Measurements from ENCODE around the gene GM2A. TPM values are rescaled to one million over a fixed set of nuclear protein-coding genes. Genes with fewer than 3 reads are reported as not detected.

The GM2A gene
- total RNA-seq, 3 donors from 2014 or later: 35.1 to 58.0 (median 43.8) TPM

DNA sequence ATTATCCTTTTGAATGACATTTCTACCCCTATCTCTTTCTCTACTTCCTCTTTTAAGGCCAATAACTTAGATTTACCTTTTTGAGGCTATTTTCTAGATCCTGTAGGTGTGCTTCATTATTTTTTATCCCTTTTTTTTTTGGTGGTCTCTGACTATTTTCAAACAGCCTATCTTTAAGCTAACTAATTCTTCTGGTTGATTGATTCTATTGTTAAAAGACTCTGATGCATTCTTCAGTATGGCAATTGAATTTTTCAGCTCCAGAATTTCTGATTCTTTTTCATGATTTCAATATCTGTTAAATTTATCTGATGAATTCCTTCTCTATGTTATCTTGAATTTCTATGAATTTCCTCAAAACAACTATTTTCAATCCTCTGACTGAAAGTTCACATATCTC lies 57.9 kb downstream of the GM2A start:
- Histone ChIP-seq H3K4me1 (no peaks in the 10 kb centered on the region), H3K4me3 (no peak overlapping the region), H3K36me3 (no peaks in the 10 kb centered on the region), H3K9me3 (no peaks in the 10 kb centered on the region), H3K27me3 (no peaks in the 10 kb centered on the region), H3K27ac (no peak overlapping the region)
- intact Hi-C loops (cut with DNase I; ENCODE audit: low total_unique reads): no loop called here
- TF ChIP-seq POLR2AphosphoS5 (IDR thresholded peaks at IDR 0.05): no peak
- TF ChIP-seq POLR2A (IDR thresholded peaks at IDR 0.05): no peak
- no peak for TF ChIP-seq CTCF (IDR thresholded peaks at IDR 0.05)
- DNase-seq (ENCODE audit: low spot score in 2 of 2): no peak

DNA sequence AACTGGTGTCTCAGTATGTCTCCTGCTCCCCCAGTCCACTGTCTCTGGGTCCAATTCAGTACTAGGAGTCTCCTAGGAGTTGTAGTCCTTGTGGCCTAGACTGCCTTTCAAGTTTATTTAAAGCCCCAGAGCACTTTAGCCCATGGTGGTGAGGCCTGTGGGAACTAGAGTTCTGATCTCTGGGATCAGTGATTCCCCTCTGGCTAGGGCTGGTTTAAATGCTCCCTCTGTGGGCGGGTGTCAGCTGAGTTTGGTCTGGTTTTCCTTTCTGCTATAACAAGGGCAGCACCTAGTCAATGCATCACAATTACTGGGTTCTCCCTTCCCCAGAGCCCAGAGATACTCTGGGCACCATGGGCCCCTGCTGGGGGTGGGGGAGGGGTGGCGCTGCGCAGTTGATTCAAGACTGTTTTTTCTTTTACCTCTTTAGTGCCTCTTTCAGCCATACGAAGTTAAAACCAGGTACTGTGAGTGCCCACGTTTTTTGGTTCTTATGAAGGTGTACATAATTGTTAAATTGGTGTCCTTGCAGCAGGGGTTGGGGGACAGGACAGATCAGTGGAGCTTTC lies 59.9 kb downstream of the GM2A start:
- Histone ChIP-seq H3K4me1 (no peaks in the 10 kb centered on the region), H3K4me3 (no peak overlapping the region), H3K9me3 (no peaks in the 10 kb centered on the region), H3K27me3 (no peaks in the 10 kb centered on the region), H3K36me3 (no peaks in the 10 kb centered on the region), H3K27ac (no peak overlapping the region)
- DNase-seq (ENCODE audit: low spot score in 2 of 2): no peak
- intact Hi-C loops (cut with DNase I; ENCODE audit: low total_unique reads): no loop called here
- TF ChIP-seq CTCF (IDR thresholded peaks at IDR 0.05): no peak
- TF ChIP-seq POLR2AphosphoS5 (IDR thresholded peaks at IDR 0.05): no peak
- TF ChIP-seq POLR2A (IDR thresholded peaks at IDR 0.05): no peak

DNA sequence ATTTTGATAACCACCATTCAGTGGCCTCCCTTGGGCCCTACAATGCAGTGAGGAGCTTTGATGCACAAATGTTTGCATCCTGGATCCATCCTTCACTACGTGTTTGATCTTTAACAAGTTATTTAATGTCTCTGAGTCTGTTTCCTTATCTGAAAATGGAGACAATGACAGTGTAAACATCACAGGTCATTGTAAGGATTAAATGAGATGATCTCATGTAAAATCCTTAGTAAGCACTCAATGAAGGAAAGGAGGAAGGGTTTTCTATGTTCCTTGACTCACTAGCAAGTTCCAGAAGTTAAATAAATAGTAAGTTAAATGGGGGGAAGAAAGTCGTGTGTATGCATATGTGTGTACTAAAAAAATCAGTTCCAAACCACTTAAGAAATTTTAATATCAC lies 60.4 kb downstream of the GM2A start:
- H3K27me3 ChIP-seq: no peaks in the 10 kb centered on the region
- H3K4me1 ChIP-seq: no peaks in the 10 kb centered on the region
- TF ChIP-seq POLR2AphosphoS5 (IDR thresholded peaks at IDR 0.05): no peak
- no peak for TF ChIP-seq POLR2A (IDR thresholded peaks at IDR 0.05)
- no peak for TF ChIP-seq CTCF (IDR thresholded peaks at IDR 0.05)
- no peaks in the 10 kb centered on the region for H3K36me3 ChIP-seq
- intact Hi-C loops (cut with DNase I; ENCODE audit: low total_unique reads): no loop called here
- no peak overlapping the region for H3K27ac ChIP-seq
- no peak overlapping the region for H3K4me3 ChIP-seq
- H3K9me3 ChIP-seq: no peaks in the 10 kb centered on the region
- DNase-seq (ENCODE audit: low spot score in 2 of 2): no peak

DNA sequence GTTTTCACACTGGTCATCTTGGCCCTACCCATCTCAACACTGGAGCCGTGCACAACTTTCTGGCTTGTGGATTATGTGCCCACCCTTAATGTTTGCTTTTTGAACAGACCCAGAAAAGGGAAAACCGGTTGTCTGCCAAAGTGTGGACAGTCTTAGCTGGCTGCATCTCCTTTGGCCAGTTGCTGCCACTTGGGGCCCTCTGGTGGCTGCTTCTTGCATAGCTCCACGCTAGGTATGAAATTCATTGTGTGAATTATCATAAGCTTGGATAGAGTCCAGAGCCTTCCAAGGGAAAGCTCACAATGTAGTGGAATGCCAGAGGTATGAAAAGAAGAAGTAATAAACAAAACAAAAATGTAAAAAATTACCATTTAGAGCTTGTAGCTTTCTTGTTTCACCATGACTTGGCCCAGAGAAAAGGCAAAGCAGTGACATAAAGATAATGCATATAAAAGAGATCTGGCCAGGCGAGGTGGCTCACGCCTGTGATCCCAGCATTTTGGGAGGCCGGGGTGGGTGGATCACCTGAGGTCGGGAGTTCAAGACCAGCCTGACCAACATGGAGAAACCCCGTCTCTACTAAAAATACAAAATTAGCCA lies 63.1 kb downstream of the GM2A start:
- no peak overlapping the region for H3K27ac ChIP-seq
- no peaks in the 10 kb centered on the region for H3K36me3 ChIP-seq
- DNase-seq (ENCODE audit: low spot score in 2 of 2): peak; percentile 75 to 80
- TF ChIP-seq POLR2A (IDR thresholded peaks at IDR 0.05) (no peak), CTCF (IDR thresholded peaks at IDR 0.05) (peak; percentile 45 to 73 (median 73))
- H3K4me3 ChIP-seq: no peak overlapping the region
- intact Hi-C loops (cut with DNase I; ENCODE audit: low total_unique reads): no loop called here
- H3K4me1 ChIP-seq: no peaks in the 10 kb centered on the region
- H3K9me3 ChIP-seq: no peaks in the 10 kb centered on the region
- H3K27me3 ChIP-seq: no peaks in the 10 kb centered on the region

GRCh38 chr5:151317871-151318270 lies 64.9 kb downstream of the GM2A start:
- H3K9me3 ChIP-seq: no peaks in the 10 kb centered on the region
- no peak overlapping the region for H3K4me3 ChIP-seq
- H3K27ac ChIP-seq: no peak overlapping the region
- no peak for TF ChIP-seq POLR2A (IDR thresholded peaks at IDR 0.05)
- no peak for TF ChIP-seq CTCF (IDR thresholded peaks at IDR 0.05)
- TF ChIP-seq POLR2AphosphoS5 (IDR thresholded peaks at IDR 0.05): no peak
- intact Hi-C loops (cut with DNase I; ENCODE audit: low total_unique reads): no loop called here
- no peaks in the 10 kb centered on the region for H3K36me3 ChIP-seq
- no peaks in the 10 kb centered on the region for H3K4me1 ChIP-seq
- DNase-seq (ENCODE audit: low spot score in 2 of 2): no peak
- no peaks in the 10 kb centered on the region for H3K27me3 ChIP-seq

All from breast epithelium (tissue), 4 donors.